Muscle of leg (tissue), 9 donors: ENCODE results near the gene OR2K2. TPM values are rescaled to one million over a fixed set of nuclear protein-coding genes. Genes with fewer than 3 reads are reported as not detected.

Experiments used
- polyA plus RNA-seq, 8 donors: library from polyadenylated mRNA; unstranded; fragments of 120-200 nt; gene quantifications; one replicate each; pipeline versions ENCODE4 v1.2.1 to v1.2.3, GENCODE V29; 2013; ENCODE audit warnings: inconsistent platforms in 1 of 8, low replicate concordance in 1 of 8; ENCODE audit not compliant: insufficient read length in 8 of 8, insufficient read depth in 1 of 8
- total RNA-seq: library from RNA; stranded (reverse); fragments of 120-200 nt; gene quantifications from one replicate; pipeline ENCODE4 v1.2.4, GENCODE V29; 2013

OR2K2 gene
- total and polyA plus RNA-seq, 9 donors, result not detected

Other genes starting within 250 kb of the OR2K2 start
- 89.0 TPM for gene ECPAS, start 154.2 kb upstream of the OR2K2 start, total RNA-seq
- 100 to 1,000 TPM in 6 of 8 donors, 10 to 100 TPM in 2; 89.7 to 138 (median 118) TPM for gene ECPAS, start 154.2 kb upstream of the OR2K2 start, polyA plus RNA-seq
- 3.1 TPM for gene ZNF483, start 195.0 kb upstream of the OR2K2 start, total RNA-seq
- 1 to 10 TPM in 2 of 8 donors, under 1 TPM in 6; 0.47 to 1.4 (median 0.81) TPM for gene ZNF483, start 195.0 kb upstream of the OR2K2 start, polyA plus RNA-seq